Right atrium auricular region (tissue), 2 donors: Measurements from ENCODE around the gene LSM12. TPM values are rescaled to one million over a fixed set of nuclear protein-coding genes. Genes with fewer than 3 reads are reported as not detected.

Source experiments
- DNase-seq: peaks from one replicate; pipeline ENCODE4 v3.0.0-alpha.2; 2019; ENCODE audit warnings: low spot score
- H3K27ac ChIP-seq, 2 donors: fragments of 200-600 bp; sonication (generic); 1 replicate in 1 of 2; 2 replicates in 1 of 2; pipeline ENCODE4 v1.5.1; 2016 to 2019
- H3K27me3 ChIP-seq, 2 donors: fragments of 200-600 bp; sonication (generic); one replicate each; pipeline versions ENCODE4 v1.5.1 to v1.6.0; 2017 to 2019
- H3K36me3 ChIP-seq: fragments of 200-600 bp; sonication (generic); one replicate; pipeline ENCODE4 v1.5.1; 2016
- H3K4me1 ChIP-seq, 2 donors: fragments of 200-600 bp; sonication (generic); one replicate each; pipeline versions ENCODE4 v1.5.1 to v1.6.0; 2017 to 2019
- H3K4me3 ChIP-seq, 2 donors: fragments of 200-600 bp; sonication (generic); 1 replicate in 1 of 2; 2 replicates in 1 of 2; pipeline ENCODE4 v1.5.1; 2017 to 2019; ENCODE audit warnings: mild to moderate bottlenecking in 1 of 2, moderate library complexity in 1 of 2
- H3K9me3 ChIP-seq, 2 donors: fragments of 200-600 bp; sonication (generic); one replicate each; pipeline ENCODE4 v1.5.1; 2019
- total RNA-seq, 2 donors: library from RNA; depleted of rRNA; stranded (reverse); fragments of >200 nt; gene quantifications; one replicate each; pipeline ENCODE4 v1.1.0, GENCODE V29; 2016
- TF ChIP-seq, protein P1 (sequence below), 2 donors: fragments of 200-600 bp; sonication (generic); IDR thresholded peaks; one replicate each; pipeline ENCODE4 v1.5.1; 2019; ENCODE audit warnings: antibody characterized with exemption in 2 of 2

LSM12 gene
- total RNA-seq, 2 donors from 2014 or later, result 36.8 to 41.3 TPM

DNA sequence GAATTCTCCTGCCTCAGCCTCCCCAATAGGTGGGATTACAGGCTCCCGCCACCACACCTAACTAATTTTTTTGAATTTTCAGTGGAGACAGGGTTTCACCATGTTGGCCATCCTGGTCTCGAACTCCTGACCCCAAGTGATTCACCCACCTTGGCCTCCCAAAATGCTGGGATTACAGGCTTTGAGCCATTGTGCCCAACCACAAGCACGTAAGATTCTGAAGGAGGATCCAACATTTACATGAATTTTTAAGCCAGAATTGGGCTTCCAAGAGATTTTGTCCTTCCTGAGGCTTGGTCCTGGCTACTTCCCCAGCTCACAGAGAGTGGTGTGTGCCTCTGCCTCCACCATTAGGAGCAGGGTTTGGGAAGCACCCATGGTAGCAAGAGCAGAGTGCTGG, 15.2 kb upstream of the LSM12 start:
- Histone ChIP-seq H3K4me1 (no peaks in the 10 kb centered on the region), H3K9me3 (no peaks in the 10 kb centered on the region), H3K27me3 (no peaks in the 10 kb centered on the region), H3K4me3 (no peak overlapping the region), H3K27ac (no peak overlapping the region), H3K36me3 (peaks cover 91% of the 10 kb centered on the region)
- no peak for DNase-seq
- TF ChIP-seq, protein P1, sequence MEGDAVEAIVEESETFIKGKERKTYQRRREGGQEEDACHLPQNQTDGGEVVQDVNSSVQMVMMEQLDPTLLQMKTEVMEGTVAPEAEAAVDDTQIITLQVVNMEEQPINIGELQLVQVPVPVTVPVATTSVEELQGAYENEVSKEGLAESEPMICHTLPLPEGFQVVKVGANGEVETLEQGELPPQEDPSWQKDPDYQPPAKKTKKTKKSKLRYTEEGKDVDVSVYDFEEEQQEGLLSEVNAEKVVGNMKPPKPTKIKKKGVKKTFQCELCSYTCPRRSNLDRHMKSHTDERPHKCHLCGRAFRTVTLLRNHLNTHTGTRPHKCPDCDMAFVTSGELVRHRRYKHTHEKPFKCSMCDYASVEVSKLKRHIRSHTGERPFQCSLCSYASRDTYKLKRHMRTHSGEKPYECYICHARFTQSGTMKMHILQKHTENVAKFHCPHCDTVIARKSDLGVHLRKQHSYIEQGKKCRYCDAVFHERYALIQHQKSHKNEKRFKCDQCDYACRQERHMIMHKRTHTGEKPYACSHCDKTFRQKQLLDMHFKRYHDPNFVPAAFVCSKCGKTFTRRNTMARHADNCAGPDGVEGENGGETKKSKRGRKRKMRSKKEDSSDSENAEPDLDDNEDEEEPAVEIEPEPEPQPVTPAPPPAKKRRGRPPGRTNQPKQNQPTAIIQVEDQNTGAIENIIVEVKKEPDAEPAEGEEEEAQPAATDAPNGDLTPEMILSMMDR (IDR thresholded peaks at IDR 0.05), result no peak

DNA sequence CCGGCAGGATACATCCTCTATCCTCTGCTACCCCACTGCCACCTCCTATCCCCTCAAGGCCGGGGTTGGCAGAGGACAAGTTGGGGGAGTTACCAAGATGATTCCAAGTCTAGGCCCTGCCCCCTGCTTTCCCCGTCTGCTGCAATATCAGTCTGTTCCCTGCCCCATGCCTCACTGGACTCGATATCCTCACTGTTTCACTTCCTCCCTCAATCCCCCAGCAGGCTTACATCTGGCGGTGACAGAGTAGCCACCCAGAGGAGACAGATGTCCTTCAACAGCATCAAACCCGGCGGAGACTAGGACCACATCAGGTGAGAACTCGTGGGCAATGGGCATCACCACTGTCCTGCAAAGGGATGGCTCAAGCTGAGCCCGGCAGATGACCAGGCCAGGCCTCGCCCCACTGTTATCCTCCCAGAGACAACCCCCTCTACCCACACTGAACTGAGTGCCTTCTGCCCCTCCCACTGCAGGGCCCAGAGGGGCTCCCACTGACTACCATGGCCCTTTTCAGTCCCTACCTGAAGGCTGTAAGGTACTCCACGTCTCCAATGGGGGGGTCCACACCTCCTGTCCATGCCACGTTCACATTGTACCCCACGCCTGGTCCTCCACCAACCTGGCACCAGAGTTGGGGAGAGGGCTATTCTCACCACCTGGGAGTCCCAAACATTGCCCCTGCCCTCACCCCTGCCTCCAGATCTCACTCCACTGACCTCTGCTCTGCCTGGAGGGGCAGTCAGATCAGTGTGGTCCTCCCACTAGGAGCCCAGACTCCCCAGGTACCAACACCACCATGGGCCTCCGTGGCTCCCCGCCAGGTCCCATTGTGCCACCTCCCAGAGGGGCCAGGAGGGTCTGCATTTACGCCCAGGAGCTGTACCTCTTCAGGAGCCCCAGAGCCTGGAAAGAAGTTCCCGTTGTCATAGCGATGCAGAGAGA, 13.7 kb upstream of the LSM12 start:
- Histone ChIP-seq H3K4me1 (no peaks in the 10 kb centered on the region), H3K36me3 (peaks cover 94% of the 10 kb centered on the region), H3K27me3 (no peaks in the 10 kb centered on the region), H3K4me3 (no peak overlapping the region), H3K27ac (no peak overlapping the region), H3K9me3 (no peaks in the 10 kb centered on the region)
- no peak for DNase-seq
- TF ChIP-seq, protein P1 (IDR thresholded peaks at IDR 0.05), result no peak

DNA sequence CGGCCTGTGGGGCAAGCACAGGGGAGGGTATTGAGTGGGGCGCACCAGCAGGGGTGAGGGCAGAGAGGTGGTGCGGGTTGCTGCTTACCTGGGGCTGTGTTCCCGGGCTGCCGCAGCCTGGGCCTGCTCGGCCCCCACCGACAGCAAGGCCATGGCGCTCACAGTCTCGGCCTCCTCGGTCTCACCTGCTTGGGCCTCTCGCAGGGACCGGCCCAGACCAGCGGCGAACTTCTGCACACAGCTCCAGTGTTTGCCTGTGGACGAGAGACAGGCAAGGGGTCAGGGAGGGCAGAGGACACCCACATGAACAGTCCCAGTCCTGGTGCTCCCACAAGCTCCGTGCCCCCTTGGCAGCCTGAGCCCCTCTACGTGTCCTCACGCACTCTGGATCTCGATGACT, 11.9 kb upstream of the LSM12 start:
- Histone ChIP-seq H3K4me1 (no peaks in the 10 kb centered on the region), H3K27me3 (no peaks in the 10 kb centered on the region), H3K9me3 (no peaks in the 10 kb centered on the region), H3K36me3 (peaks cover 76% of the 10 kb centered on the region), H3K27ac (no peak overlapping the region), H3K4me3 (no peak overlapping the region)
- TF ChIP-seq, protein P1 (IDR thresholded peaks at IDR 0.05), result no peak
- no peak for DNase-seq

DNA sequence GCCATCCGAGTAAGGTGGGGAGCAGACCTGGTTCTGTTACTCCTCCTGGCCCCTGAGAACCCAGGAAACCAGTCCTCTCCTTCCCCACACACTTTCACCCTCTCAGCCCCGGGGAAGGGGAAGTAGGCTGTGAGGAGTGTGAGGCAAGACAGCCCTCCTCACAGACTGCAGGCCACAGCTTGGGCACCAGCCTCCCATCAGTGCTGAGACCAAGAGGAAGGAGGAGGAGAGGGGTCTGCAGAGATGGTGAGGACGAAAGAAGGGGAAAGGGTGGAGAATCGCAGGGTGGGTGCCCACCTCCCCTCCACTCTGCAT, 11.1 kb upstream of the LSM12 start:
- Histone ChIP-seq H3K9me3 (no peaks in the 10 kb centered on the region), H3K27ac (no peak overlapping the region), H3K4me3 (no peak overlapping the region), H3K36me3 (peaks cover 68% of the 10 kb centered on the region), H3K27me3 (no peaks in the 10 kb centered on the region), H3K4me1 (no peaks in the 10 kb centered on the region)
- TF ChIP-seq, protein P1 (IDR thresholded peaks at IDR 0.05), result no peak
- no peak for DNase-seq

DNA sequence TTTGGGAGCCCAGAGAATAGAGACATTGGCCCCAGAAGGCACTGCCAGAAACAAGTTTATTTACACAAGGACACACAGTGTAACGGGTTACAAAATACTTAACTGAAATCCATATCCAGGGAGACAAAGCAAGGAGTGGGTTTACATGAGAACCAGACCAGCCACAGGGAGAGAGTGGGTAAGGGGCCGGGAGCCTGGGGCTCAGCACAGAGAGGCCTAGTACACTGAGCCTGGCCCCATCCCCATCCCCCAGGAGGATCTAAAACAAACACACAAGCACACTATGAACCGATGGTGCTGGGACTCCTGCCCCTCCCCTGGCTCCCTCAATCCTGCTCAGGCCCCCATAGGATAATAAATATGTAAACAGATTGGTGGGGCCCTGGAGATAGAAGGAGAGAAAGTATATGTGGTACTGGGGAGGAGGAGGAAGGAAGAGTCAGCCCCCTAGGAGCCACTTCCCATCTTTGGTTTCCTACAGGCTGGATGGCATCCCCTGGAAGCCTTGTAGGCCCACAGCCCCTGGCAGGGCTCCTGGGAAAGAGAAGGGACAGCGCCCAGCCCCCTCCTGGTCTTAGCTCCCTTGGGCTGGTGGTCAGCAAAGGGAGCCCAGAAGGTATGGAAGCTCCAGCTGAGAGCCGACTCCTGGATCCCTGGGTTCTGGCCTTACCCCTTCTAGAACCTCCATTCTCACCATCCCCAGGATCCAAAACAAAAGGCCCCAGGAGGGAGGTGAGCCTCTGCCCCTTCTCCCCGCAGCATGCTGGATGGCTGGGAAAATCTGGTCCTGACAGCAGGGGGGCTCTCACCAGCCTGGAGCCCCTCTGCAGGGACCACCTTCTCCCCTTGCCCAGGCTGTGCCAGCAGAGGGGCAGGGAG, 10.5 kb upstream of the LSM12 start:
- Histone ChIP-seq H3K9me3 (no peaks in the 10 kb centered on the region), H3K4me1 (peaks cover 0 to 1% of the 10 kb centered on the region in 2 donors), H3K27ac (no peak overlapping the region), H3K4me3 (no peak overlapping the region), H3K27me3 (no peaks in the 10 kb centered on the region), H3K36me3 (peaks cover 62% of the 10 kb centered on the region)
- no peak for DNase-seq
- TF ChIP-seq, protein P1 (IDR thresholded peaks at IDR 0.05), result no peak
